Body of pancreas (tissue), 4 donors: ENCODE measurements around the gene RIPPLY1. TPM values are rescaled to one million over a fixed set of nuclear protein-coding genes. Genes with fewer than 3 reads are reported as not detected.

Experiments
- ATAC-seq: fragments of 150-250 bp; one replicate; pipeline ENCODE4 v1.9.1; 2016
- DNase-seq, 4 donors: peaks; one replicate each; pipeline ENCODE4 v3.0.0-alpha.2; 2019
- H3K27ac ChIP-seq, 4 donors: fragments of 200-600 bp; sonication (generic); 1 replicate in 3 of 4; 2 replicates in 1 of 4; pipeline versions ENCODE4 v1.5.1 to v1.6.1; 2016 to 2019; ENCODE audit warnings: mild to moderate bottlenecking in 1 of 4, mixed read lengths in 1 of 4, moderate library complexity in 1 of 4
- H3K27me3 ChIP-seq, 2 donors: fragments of 200-600 bp; sonication (generic); one replicate each; pipeline ENCODE4 v1.6.0; 2016; ENCODE audit warnings: mild to moderate bottlenecking in 1 of 2
- H3K36me3 ChIP-seq, 2 donors: fragments of 200-600 bp; sonication (generic); replicated peaks in 1 of 2; 2 replicates each; pipeline ENCODE4 v1.5.1; 2016; ENCODE audit warnings: low read depth in 2 of 2; ENCODE audit not compliant: insufficient read depth in 1 of 2
- H3K4me1 ChIP-seq: fragments of 200-600 bp; sonication (generic); one replicate; pipeline ENCODE4 v1.6.0; 2016
- H3K4me3 ChIP-seq, 2 donors: fragments of 200-600 bp; sonication (generic); 1 replicate in 1 of 2; 2 replicates in 1 of 2; pipeline ENCODE4 v1.5.1; 2016 to 2019
- H3K9me3 ChIP-seq, 3 donors: fragments of 200-600 bp; sonication (generic); 1 replicate in 2 of 3; 2 replicates in 1 of 3; pipeline ENCODE4 v1.5.1; 2016
- CTCF ChIP-seq, 7 experiments: fragments of 450-650 bp in 4 of 7; fragments of 200-600 bp in 3 of 7; sonication (generic) in 3 of 7; IDR thresholded peaks; one replicate each; pipeline ENCODE4 v1.5.1; 2016 to 2019; ENCODE audit warnings: antibody characterized with exemption in 7 of 7
- POLR2A ChIP-seq, 3 donors: fragments of 450-650 bp; IDR thresholded peaks; one replicate each; pipeline ENCODE4 v1.6.1; 2016; ENCODE audit warnings: antibody characterized with exemption in 3 of 3, mild to moderate bottlenecking in 2 of 3
- WGBS, 2 donors: methylation state at CpG; one replicate each; pipeline ENCODE4 v1.1.5; 2017; 5-methylcytosine and 5-hydroxymethylcytosine counted together
- intact Hi-C: fragments of 100-400 bp; cut with DNase I; formaldehyde crosslinking; loops from one replicate; pipeline ENCODE4 v1.15.1; 2023
- total RNA-seq, 2 donors: library from RNA; depleted of rRNA; stranded (reverse); fragments of >200 nt; gene quantifications; one replicate each; pipeline ENCODE4 v1.1.0, GENCODE V29; 2016

The RIPPLY1 gene, protein sequence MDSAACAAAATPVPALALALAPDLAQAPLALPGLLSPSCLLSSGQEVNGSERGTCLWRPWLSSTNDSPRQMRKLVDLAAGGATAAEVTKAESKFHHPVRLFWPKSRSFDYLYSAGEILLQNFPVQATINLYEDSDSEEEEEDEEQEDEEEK
- not detected for total RNA-seq

DNA sequence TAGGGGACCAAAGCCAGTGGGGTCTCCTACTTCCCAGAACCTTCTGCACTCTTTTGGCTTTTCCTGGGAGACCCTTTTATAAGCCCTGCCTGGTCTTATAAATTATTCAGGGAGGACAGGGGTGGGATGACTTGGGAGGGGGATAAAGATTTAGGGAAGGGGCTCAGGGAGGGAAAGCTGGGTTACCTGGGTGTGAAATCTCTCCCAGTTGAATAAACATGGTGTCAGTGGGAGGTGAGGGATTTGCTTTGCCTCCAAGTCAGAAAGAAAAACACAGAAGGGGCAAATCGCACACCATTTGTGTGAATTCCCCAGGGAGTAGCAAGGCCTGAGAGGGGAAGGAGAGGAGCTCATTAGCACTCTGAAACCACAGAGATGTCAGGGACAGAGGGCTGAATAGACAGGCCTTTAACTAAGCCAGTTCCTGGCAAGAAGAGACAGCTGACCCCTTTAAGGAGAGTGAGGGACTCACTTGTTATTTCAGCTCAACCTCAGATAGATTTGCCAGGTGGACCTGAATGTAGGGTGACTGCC lies at the start of gene RIPPLY1:
Gene RIPPLY1 (minus strand): TSS at position 51 of the 534 bp plus-strand sequence. CDS start 54 bp downstream, outside the sequence.
- no peak within 1 kb of the TSS for H3K4me3 ChIP-seq
- ATAC-seq = no peak
- TF ChIP-seq POLR2A (IDR thresholded peaks at IDR 0.05) (no peak), CTCF (IDR thresholded peaks at IDR 0.05) (no peak)
- no peaks in the 10 kb centered on the region for H3K36me3 ChIP-seq
- H3K27ac ChIP-seq = no peak within 1 kb of the TSS
- DNase-seq = no peak
- H3K4me1 ChIP-seq = peaks cover 33% of the 10 kb centered on the region
- intact Hi-C loops = no loop called here
- WGBS, 2 donors = 88 to 100% methylated on average over 1 of the region's 1 CpG
- no peaks in the 10 kb centered on the region for H3K27me3 ChIP-seq
- no peaks in the 10 kb centered on the region for H3K9me3 ChIP-seq

DNA sequence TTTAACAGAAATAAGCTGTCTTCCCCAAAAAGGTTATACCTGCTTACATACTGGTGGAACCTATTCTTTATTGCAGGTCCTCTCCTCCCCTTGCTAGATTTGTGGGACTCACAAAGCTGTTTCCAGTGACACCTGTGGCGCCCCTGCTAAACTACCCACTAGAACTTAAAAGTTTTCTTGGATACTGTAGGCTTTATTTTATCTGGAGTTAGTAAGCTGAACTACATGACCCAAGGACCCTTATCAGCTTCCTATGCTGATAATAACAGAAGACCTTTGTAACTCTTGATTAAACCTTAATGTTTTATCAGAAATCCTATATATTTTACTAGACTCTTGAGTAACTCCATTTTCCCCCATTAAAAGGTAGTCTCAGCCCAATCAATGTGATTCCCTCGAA lies 49.4 kb upstream of the RIPPLY1 start:
- Histone ChIP-seq H3K4me1 (peaks cover 4% of the 10 kb centered on the region), H3K27me3 (no peaks in the 10 kb centered on the region), H3K27ac (no peak overlapping the region), H3K4me3 (no peak overlapping the region), H3K9me3 (no peaks in the 10 kb centered on the region), H3K36me3 (no peaks in the 10 kb centered on the region)
- no peak for ATAC-seq
- no peak for DNase-seq
- whole genome bisulfite sequencing, 2 donors = 31 to 43% methylated on average over 2 of the region's 2 CpGs
- intact Hi-C loops = loop anchor here (5.0 kb wide), 1 partner anchor 55 kb away; no protein-coding TSS in a partner anchor
- TF ChIP-seq POLR2A (IDR thresholded peaks at IDR 0.05) (no peak), CTCF (IDR thresholded peaks at IDR 0.05) (no peak)

DNA sequence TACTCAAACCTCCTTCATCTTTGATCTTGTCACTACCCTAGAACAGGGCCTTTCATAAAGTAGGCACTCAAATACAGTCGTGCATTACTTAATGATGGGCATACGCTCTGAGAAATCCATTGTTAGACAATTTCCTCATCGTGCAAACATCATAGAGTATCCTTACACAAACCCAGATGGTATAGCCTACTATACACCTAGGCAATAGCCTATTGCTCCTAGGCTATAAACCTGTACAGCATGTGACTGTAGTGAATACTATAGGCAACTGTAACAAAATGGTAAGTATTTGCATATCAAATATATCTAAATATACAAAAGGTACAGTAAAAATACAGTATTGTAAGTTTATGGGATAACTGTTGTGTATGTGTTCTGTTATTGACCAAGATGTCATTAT lies 48.9 kb upstream of the RIPPLY1 start:
- Histone ChIP-seq H3K4me3 (no peak overlapping the region), H3K9me3 (no peaks in the 10 kb centered on the region), H3K36me3 (no peaks in the 10 kb centered on the region), H3K4me1 (peaks cover 4% of the 10 kb centered on the region), H3K27ac (no peak overlapping the region), H3K27me3 (no peaks in the 10 kb centered on the region)
- 89 to 92% methylated on average over 2 to 3 of the region's 3 CpGs for WGBS, 2 donors
- intact Hi-C loops = loop anchor here (5.0 kb wide), 1 partner anchor 55 kb away; no protein-coding TSS in a partner anchor
- TF ChIP-seq CTCF (IDR thresholded peaks at IDR 0.05) (no peak), POLR2A (IDR thresholded peaks at IDR 0.05) (no peak)
- DNase-seq = no peak
- no peak for ATAC-seq

- 86 to 92% methylated on average over 2 to 6 of the region's 6 CpGs for WGBS, 2 donors
- H3K27ac ChIP-seq = no peak overlapping the region
- intact Hi-C loops = loop anchor here (5.0 kb wide), 1 partner anchor 54 kb away; no protein-coding TSS in a partner anchor
Measured at GRCh38 chrX:106951230-106951629, 48.1 kb upstream of the RIPPLY1 start.

More at GRCh38 chrX:106951230-106951629, 48.1 kb upstream of the RIPPLY1 start:
- Histone ChIP-seq H3K4me1 (peaks cover 4% of the 10 kb centered on the region), H3K4me3 (no peak overlapping the region), H3K27me3 (no peaks in the 10 kb centered on the region), H3K9me3 (no peaks in the 10 kb centered on the region), H3K36me3 (no peaks in the 10 kb centered on the region)
- ATAC-seq = no peak
- DNase-seq = no peak
- TF ChIP-seq CTCF (IDR thresholded peaks at IDR 0.05) (no peak), POLR2A (IDR thresholded peaks at IDR 0.05) (no peak)
